ENCODE data around the gene SPATA20. TPM values are rescaled to one million over a fixed set of nuclear protein-coding genes. Genes with fewer than 3 reads are reported as not detected.
A peak's percentile ranks its signal among the peaks of the same experiment; 100 is the strongest.

SPATA20 gene
- total and polyA plus RNA-seq, 2 of the 13 experiments (the other 11 are each of a cell fraction or from before 2014, with no cell fraction given): 36.1 to 64.8 TPM

GRCh38 chr17:50558941-50559614, 12.1 kb downstream of the SPATA20 start (continued):
- no peak for TF ChIP-seq IRF2 (CRISPR knock-in tag; IDR thresholded peaks at IDR 0.05)
- 0 out of 2 replicates have a peak, but pooled peaks have one; percentile 28 for TF ChIP-seq ZNF547 (CRISPR knock-in tag; IDR thresholded peaks at IDR 0.05)
- TF ChIP-seq, protein P1, sequence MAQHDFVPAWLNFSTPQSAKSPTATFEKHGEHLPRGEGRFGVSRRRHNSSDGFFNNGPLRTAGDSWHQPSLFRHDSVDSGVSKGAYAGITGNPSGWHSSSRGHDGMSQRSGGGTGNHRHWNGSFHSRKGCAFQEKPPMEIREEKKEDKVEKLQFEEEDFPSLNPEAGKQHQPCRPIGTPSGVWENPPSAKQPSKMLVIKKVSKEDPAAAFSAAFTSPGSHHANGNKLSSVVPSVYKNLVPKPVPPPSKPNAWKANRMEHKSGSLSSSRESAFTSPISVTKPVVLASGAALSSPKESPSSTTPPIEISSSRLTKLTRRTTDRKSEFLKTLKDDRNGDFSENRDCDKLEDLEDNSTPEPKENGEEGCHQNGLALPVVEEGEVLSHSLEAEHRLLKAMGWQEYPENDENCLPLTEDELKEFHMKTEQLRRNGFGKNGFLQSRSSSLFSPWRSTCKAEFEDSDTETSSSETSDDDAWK (CRISPR knock-in tag; IDR thresholded peaks at IDR 0.05): no peak
- TF ChIP-seq TBP (CRISPR knock-in tag; IDR thresholded peaks at IDR 0.05): no peak

DNA sequence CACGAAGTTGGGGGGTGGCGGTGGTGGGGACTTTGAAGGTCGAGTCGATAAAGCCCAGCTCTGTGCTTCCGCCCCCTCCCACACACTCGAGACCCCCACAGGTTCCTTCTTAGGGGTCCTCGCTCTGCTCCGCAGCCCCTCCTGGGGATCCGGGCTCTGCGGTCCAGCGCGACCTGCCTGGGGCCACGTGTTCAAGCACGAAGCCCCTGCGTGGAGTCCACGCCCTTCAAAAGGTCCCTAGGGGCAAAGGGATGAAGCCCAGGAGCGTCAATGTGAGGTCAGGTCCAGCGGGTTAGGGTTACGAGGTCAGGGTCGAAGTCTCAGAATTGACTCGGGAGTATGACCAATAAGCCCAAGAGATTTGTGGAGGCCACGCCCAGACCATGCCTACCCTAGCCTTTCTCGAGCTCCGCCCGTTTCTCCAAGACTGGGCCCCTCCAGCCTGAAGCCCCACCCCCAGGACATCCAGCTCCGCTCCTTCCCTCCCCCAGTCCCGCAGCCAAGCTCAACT, 12.8 kb downstream of the SPATA20 start:
- BruUV-seq (replicated peaks): no TSS peak
- Histone ChIP-seq H2AFZ (ENCODE audit: low read length) (no peak overlapping the region), H3K4me1 (ENCODE audit: insufficient read depth, low read length) (peaks cover 9% of the 10 kb centered on the region), H3K9me3 (ENCODE audit: low read length) (no peaks in the 10 kb centered on the region), H3K4me2 (ENCODE audit: low read depth, low read length) (peak overlapping the region; percentile 69), H3K27ac (ENCODE audit: extremely low read length, insufficient read depth, low read length) (no peak overlapping the region), H3K9ac (ENCODE audit: insufficient read depth, low read depth, low read length) (no peak overlapping the region), H4K20me1 (ENCODE audit: insufficient read depth, low read length) (peaks cover 5% of the 10 kb centered on the region; the same call in 1 of the 2 replicates), H3K4me3 (replicated peaks in 1 of 3; ENCODE audit: insufficient read depth in 1 of 3, low read depth in 2 of 3, low read length in 3 of 3) (peak overlapping the region in 2 of 3 experiments; percentile 13 to 65; a peak in 1 of 6 replicates), H3K79me2 (ENCODE audit: insufficient read depth, low read length) (no peaks in the 10 kb centered on the region), H3K36me3 (replicated peaks in 1 of 2; ENCODE audit: control insufficient read depth in 1 of 2, insufficient read depth in 2 of 2, low read length in 2 of 2) (no peaks in the 10 kb centered on the region), H3K27me3 (ENCODE audit: control insufficient read depth in 1 of 2, insufficient read depth in 2 of 2, low read length in 2 of 2) (peaks cover 22 to 38% of the 10 kb centered on the region in 2 experiments)
- intact Hi-C loops (cut with micrococcal nuclease; ENCODE audit: unreplicated experiment): no loop called here
- CTCF ChIA-PET (ENCODE audit: low intra/inter-chr PET ratio, low total read pairs): no interaction called here
- WGBS (ENCODE audit: low lambda C conversion rate): 40% methylated on average over 22 of the region's 27 CpGs
- FAIRE-seq (peak; percentile 4), ATAC-seq (peak; percentile 11), DNase-seq (ENCODE audit: low spot score) (no peak)
- POLR2A ChIA-PET: interaction anchor here (1.0 to 2.5 kb wide), 10 partner anchors 9 to 160 kb away, joined by 3 to 8 read pairs (median 6); partner anchors contain the start of gene LUC7L3
- in situ Hi-C loops (cut with HindIII; ENCODE audit: extremely low pct_ligation_motif_present, low pct_unique_long_range_greater_than_20kb): no loop called here
- TF ChIP-seq PAWR (CRISPR knock-in tag; IDR thresholded peaks at IDR 0.05; ENCODE audit: borderline replicate concordance) (no peak), RARA (CRISPR knock-in tag; IDR thresholded peaks at IDR 0.05) (peak; percentile 41; the same call in 1 of the 2 replicates), RBM39 (IDR thresholded peaks at IDR 0.05; ENCODE audit: low read depth, low read length, poor library complexity, severe bottlenecking) (peak; percentile 30), NCOA1 (CRISPR knock-in tag; IDR thresholded peaks at IDR 0.05) (0 out of 2 replicates have a peak, but pooled peaks have one; percentile 22), ARID4A (CRISPR knock-in tag; IDR thresholded peaks at IDR 0.05; ENCODE audit: borderline replicate concordance) (0 out of 2 replicates have a peak, but pooled peaks have one; percentile 14)
- TF ChIP-seq, protein P2, sequence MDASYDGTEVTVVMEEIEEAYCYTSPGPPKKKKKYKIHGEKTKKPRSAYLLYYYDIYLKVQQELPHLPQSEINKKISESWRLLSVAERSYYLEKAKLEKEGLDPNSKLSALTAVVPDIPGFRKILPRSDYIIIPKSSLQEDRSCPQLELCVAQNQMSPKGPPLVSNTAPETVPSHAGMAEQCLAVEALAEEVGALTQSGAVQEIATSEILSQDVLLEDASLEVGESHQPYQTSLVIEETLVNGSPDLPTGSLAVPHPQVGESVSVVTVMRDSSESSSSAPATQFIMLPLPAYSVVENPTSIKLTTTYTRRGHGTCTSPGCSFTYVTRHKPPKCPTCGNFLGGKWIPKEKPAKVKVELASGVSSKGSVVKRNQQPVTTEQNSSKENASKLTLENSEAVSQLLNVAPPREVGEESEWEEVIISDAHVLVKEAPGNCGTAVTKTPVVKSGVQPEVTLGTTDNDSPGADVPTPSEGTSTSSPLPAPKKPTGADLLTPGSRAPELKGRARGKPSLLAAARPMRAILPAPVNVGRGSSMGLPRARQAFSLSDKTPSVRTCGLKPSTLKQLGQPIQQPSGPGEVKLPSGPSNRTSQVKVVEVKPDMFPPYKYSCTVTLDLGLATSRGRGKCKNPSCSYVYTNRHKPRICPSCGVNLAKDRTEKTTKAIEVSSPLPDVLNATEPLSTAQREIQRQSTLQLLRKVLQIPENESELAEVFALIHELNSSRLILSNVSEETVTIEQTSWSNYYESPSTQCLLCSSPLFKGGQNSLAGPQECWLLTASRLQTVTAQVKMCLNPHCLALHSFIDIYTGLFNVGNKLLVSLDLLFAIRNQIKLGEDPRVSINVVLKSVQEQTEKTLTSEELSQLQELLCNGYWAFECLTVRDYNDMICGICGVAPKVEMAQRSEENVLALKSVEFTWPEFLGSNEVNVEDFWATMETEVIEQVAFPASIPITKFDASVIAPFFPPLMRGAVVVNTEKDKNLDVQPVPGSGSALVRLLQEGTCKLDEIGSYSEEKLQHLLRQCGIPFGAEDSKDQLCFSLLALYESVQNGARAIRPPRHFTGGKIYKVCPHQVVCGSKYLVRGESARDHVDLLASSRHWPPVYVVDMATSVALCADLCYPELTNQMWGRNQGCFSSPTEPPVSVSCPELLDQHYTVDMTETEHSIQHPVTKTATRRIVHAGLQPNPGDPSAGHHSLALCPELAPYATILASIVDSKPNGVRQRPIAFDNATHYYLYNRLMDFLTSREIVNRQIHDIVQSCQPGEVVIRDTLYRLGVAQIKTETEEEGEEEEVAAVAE (CRISPR knock-in tag; IDR thresholded peaks at IDR 0.05; ENCODE audit: borderline replicate concordance): no peak
- TF ChIP-seq, protein P3, sequence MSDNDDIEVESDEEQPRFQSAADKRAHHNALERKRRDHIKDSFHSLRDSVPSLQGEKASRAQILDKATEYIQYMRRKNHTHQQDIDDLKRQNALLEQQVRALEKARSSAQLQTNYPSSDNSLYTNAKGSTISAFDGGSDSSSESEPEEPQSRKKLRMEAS (IDR thresholded peaks at IDR 0.05): peak; percentile 66

Data from HepG2 (cell line).